ENCODE results near the gene PDCL3.

- TF ChIP-seq GATA2 (IDR thresholded peaks at IDR 0.05; ENCODE audit: low read depth, low read length) (no peak), GATA3 (IDR thresholded peaks at IDR 0.05; ENCODE audit: low read depth, low read length) (no peak)
These were observed 33.7 kb downstream of the PDCL3 start for GRCh38 chr2:100596465-100596864.

All from SH-SY5Y (cell line).